NT2/D1 (cell line): Measurements from ENCODE around the gene SIX4.

ENCODE experiments used
- DNase-seq: peaks from one replicate; pipeline ENCODE4 v3.0.0-alpha.2; 2011; ENCODE audit warnings: low read depth, low spot score
- H3K27me3 ChIP-seq: 2 replicates; pipeline ENCODE4 v1.6.0; 2011; ENCODE audit warnings: mild to moderate bottlenecking; ENCODE audit not compliant: insufficient read length, insufficient read depth
- H3K36me3 ChIP-seq: 2 replicates; pipeline ENCODE4 v1.6.1; 2011; ENCODE audit warnings: mild to moderate bottlenecking, low read length, mixed read lengths; ENCODE audit not compliant: insufficient read depth, insufficient read length
- H3K4me1 ChIP-seq: 2 replicates; pipeline ENCODE4 v1.5.1; 2011; ENCODE audit not compliant: insufficient read depth, insufficient read length
- H3K4me3 ChIP-seq: 2 replicates; pipeline ENCODE4 v1.5.1; 2011; ENCODE audit warnings: low read depth; ENCODE audit not compliant: insufficient read length
- H3K9ac ChIP-seq: 2 replicates; pipeline ENCODE4 v1.6.0; 2011; ENCODE audit warnings: low read depth; ENCODE audit not compliant: insufficient read length
- H3K9me3 ChIP-seq: 2 replicates; pipeline ENCODE4 v1.5.1; 2011; ENCODE audit warnings: mild to moderate bottlenecking, low read length; ENCODE audit not compliant: insufficient read depth
- SUZ12 ChIP-seq: IDR thresholded peaks from 2 replicates; pipeline ENCODE4 v1.6.1; 2011; ENCODE audit not compliant: insufficient read length, insufficient read depth; ENCODE audit errors: extremely low read depth
- YY1 ChIP-seq: IDR thresholded peaks from 2 replicates; pipeline ENCODE4 v1.6.1; 2011; ENCODE audit not compliant: insufficient read length, insufficient read depth
- ZNF274 ChIP-seq: IDR thresholded peaks from 2 replicates; pipeline ENCODE4 v1.6.1; 2011; ENCODE audit warnings: mild to moderate bottlenecking, low read depth, low read length

SIX4 gene

GRCh38 chr14:60757567-60758002, 33.4 kb upstream of the SIX4 start:
- Histone ChIP-seq H3K36me3 (no peaks in the 10 kb centered on the region), H3K9ac (no peak overlapping the region), H3K4me3 (no peak overlapping the region), H3K4me1 (peaks cover 3% of the 10 kb centered on the region), H3K27me3 (no peaks in the 10 kb centered on the region), H3K9me3 (no peaks in the 10 kb centered on the region)
- TF ChIP-seq SUZ12 (no peak), YY1 (no peak)
- no peak for DNase-seq

- Histone ChIP-seq H3K4me1 (peaks cover 3% of the 10 kb centered on the region), H3K36me3 (no peaks in the 10 kb centered on the region), H3K9ac (no peak overlapping the region), H3K4me3 (no peak overlapping the region), H3K9me3 (no peaks in the 10 kb centered on the region), H3K27me3 (no peaks in the 10 kb centered on the region)
- no peak for DNase-seq
- TF ChIP-seq ZNF274 (no peak), YY1 (no peak)
Observed at GRCh38 chr14:60756847-60757246, 32.7 kb upstream of the SIX4 start.

GRCh38 chr14:60753264-60754119, 29.3 kb upstream of the SIX4 start:
- H3K9ac ChIP-seq: no peak overlapping the region
- no peaks in the 10 kb centered on the region for H3K9me3 ChIP-seq
- TF ChIP-seq ZNF274: no peak
- no peak for TF ChIP-seq SUZ12
- TF ChIP-seq YY1: no peak
- DNase-seq: no peak
- H3K4me3 ChIP-seq: no peak overlapping the region
- H3K36me3 ChIP-seq: no peaks in the 10 kb centered on the region
- H3K4me1 ChIP-seq: peaks cover 3% of the 10 kb centered on the region
- no peaks in the 10 kb centered on the region for H3K27me3 ChIP-seq

- TF ChIP-seq YY1 (no peak), SUZ12 (no peak), ZNF274 (no peak)
- Histone ChIP-seq H3K27me3 (no peaks in the 10 kb centered on the region), H3K9me3 (no peaks in the 10 kb centered on the region), H3K4me3 (no peak overlapping the region), H3K4me1 (no peaks in the 10 kb centered on the region), H3K9ac (no peak overlapping the region), H3K36me3 (no peaks in the 10 kb centered on the region)
- no peak for DNase-seq
Observed at GRCh38 chr14:60744566-60744965, 20.4 kb upstream of the SIX4 start.

- Histone ChIP-seq H3K36me3 (no peaks in the 10 kb centered on the region), H3K27me3 (no peaks in the 10 kb centered on the region), H3K9me3 (no peaks in the 10 kb centered on the region), H3K4me3 (no peak overlapping the region), H3K9ac (no peak overlapping the region), H3K4me1 (no peaks in the 10 kb centered on the region)
- TF ChIP-seq YY1: no peak
- TF ChIP-seq ZNF274: no peak
- TF ChIP-seq SUZ12: no peak
- no peak for DNase-seq
Observed at GRCh38 chr14:60738843-60739508, 14.8 kb upstream of the SIX4 start.

- TF ChIP-seq ZNF274 (no peak), YY1 (no peak), SUZ12 (no peak)
- Histone ChIP-seq H3K36me3 (no peaks in the 10 kb centered on the region), H3K4me3 (no peak overlapping the region), H3K9me3 (no peaks in the 10 kb centered on the region), H3K9ac (no peak overlapping the region), H3K4me1 (no peaks in the 10 kb centered on the region), H3K27me3 (no peaks in the 10 kb centered on the region)
- no peak for DNase-seq
Observed at GRCh38 chr14:60736494-60736893, 12.3 kb upstream of the SIX4 start.

- H3K27me3 ChIP-seq: no peaks in the 10 kb centered on the region
- no peak for DNase-seq
- H3K9me3 ChIP-seq: no peaks in the 10 kb centered on the region
- no peaks in the 10 kb centered on the region for H3K4me1 ChIP-seq
- H3K4me3 ChIP-seq: peak overlapping the region; percentile 81
- H3K36me3 ChIP-seq: no peaks in the 10 kb centered on the region
- TF ChIP-seq ZNF274: no peak
- TF ChIP-seq YY1: no peak
- no peak for TF ChIP-seq SUZ12
- H3K9ac ChIP-seq: peak overlapping the region; percentile 92
Observed at GRCh38 chr14:60735416-60735815, 11.3 kb upstream of the SIX4 start.
